Stimulated activated CD8-positive, alpha-beta memory T cell treated with anti-CD3 and anti-CD28 coated beads, Interleukin-15, amount 100 ng/mL, for 24 hours (primary cell): Measurements from ENCODE around the gene CFL1.
A peak's percentile ranks its signal among the peaks of the same experiment; 100 is the strongest.
"Not testable (repeated sequence)": the region's sequence is repeated elsewhere in the genome, so short reads cannot be mapped to it uniquely, and the experiment has no call there.

Source experiments
- DNase-seq: peaks from one replicate; pipeline ENCODE4 v3.0.0-alpha.2; 2020; ENCODE audit warnings: low read depth

CFL1 gene

GRCh38 chr11:65832231-65832630, 25.7 kb downstream of the CFL1 start:
- DNase-seq, result not testable (repeated sequence)

GRCh38 chr11:65829459-65829858, 28.5 kb downstream of the CFL1 start:
- no peak for DNase-seq

- DNase-seq, result no peak
Observed at GRCh38 chr11:65826984-65827735, 30.8 kb downstream of the CFL1 start.

- no peak for DNase-seq
Observed at GRCh38 chr11:65822776-65823528, 35.0 kb downstream of the CFL1 start.

- no peak for DNase-seq
Observed at GRCh38 chr11:65821107-65821506, 36.9 kb downstream of the CFL1 start.

GRCh38 chr11:65817835-65818680, 39.9 kb downstream of the CFL1 start:
- peak; percentile 98 for DNase-seq

- no peak for DNase-seq
Observed at GRCh38 chr11:65817312-65817834, 40.6 kb downstream of the CFL1 start.

GRCh38 chr11:65816696-65817095, 41.3 kb downstream of the CFL1 start:
- no peak for DNase-seq

GRCh38 chr11:65814986-65815565, 42.9 kb downstream of the CFL1 start:
- no peak for DNase-seq

GRCh38 chr11:65814131-65814985, 43.6 kb downstream of the CFL1 start:
- DNase-seq, result no peak

- no peak for DNase-seq
Observed at GRCh38 chr11:65811764-65812475, 46.1 kb downstream of the CFL1 start.

- DNase-seq, result no peak
Observed at GRCh38 chr11:65810046-65810868, 47.7 kb downstream of the CFL1 start.

- DNase-seq, result no peak
Observed at GRCh38 chr11:65809496-65809895, 48.5 kb downstream of the CFL1 start.

GRCh38 chr11:65808744-65809341, 49.1 kb downstream of the CFL1 start:
- no peak for DNase-seq

GRCh38 chr11:65806979-65807378, 51.0 kb downstream of the CFL1 start:
- DNase-seq, result no peak
